Limb (tissue), 2 donors: ENCODE measurements around the gene MEAK7.
"Not testable (repeated sequence)": the region's sequence is repeated elsewhere in the genome, so short reads cannot be mapped to it uniquely, and the experiment has no call there.

Experiments
- DNase-seq, 2 donors: peaks; one replicate each; pipeline ENCODE4 v3.0.0-alpha.2; 2016; ENCODE audit errors: extremely low spot score in 2 of 2

MEAK7 gene

DNA sequence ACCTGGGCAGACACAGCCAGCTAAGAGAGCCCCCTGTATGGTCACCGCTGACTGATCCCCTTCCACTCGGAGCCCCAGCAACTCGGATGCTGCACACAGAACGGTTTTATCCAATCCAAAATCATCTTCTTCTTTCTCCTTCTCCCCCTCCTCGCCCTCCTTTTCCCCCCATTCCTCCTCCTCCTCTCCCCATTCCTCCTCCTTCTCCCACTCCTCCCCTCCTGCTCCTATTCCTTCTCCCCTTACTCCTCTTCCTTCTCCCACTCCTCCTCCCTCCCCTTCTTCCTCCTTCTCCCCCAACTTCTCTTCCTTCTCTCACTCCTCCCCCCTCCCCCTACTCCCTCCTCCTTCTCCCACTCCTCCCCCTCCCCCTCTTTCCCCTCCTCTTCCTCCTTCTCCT lies 30.4 kb upstream of the MEAK7 start:
- no peak for DNase-seq

DNA sequence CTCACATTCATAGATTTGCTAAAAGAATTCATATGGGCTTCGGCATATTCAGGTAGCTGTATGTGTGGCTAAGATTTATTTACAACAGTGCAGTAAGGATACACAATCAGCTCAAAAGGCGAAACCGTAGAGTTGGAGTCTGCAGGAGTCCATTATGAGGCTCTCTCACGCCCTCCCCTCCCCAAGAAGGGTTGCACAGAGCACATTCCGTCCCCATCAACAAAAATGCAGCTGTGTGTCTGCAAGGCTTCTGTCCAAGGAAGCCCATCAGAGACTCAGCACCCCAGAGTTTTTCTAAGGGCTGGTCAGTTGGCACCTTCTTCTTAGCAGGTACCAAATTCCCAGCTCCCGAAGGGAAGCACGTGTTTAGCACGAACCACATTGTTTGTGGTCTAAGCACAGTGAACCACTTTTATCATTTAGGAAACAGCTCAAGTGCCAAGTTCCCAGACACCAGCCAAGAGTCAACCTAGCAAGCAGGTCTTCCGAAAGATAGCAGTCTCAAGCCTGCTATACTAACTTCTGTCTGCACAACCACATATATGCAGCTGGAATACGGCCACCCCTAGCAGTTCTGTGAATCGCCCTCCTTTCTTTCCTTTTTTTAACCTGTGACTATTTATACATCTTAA lies 28.5 kb upstream of the MEAK7 start:
- DNase-seq: no peak

DNA sequence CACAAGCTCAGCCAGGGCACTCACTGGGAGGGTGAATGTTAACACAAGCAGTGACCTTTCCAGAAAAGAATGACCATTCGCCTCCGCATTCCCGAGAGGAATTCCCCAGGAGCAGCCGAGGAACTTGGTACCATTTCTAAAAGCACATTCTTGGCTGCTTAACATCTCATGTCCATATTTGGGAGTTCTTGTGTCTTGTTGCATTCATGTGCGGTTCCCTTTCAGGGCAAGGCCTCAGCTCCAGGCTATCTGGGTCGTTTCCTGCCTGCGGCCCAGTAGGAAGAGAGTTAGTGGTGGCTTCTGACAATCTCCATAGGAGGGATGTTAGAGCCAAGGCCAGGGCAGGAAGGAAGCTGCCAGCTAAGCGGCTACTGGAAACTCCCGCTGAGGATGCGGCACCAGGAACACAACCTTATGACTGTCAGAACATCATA lies 27.8 kb upstream of the MEAK7 start:
- DNase-seq: no peak

GRCh38 chr16:84531671-84532111 lies 27.2 kb upstream of the MEAK7 start:
- DNase-seq: no peak

- DNase-seq: no peak
Observed at GRCh38 chr16:84530590-84530989, 26.1 kb upstream of the MEAK7 start.

DNA sequence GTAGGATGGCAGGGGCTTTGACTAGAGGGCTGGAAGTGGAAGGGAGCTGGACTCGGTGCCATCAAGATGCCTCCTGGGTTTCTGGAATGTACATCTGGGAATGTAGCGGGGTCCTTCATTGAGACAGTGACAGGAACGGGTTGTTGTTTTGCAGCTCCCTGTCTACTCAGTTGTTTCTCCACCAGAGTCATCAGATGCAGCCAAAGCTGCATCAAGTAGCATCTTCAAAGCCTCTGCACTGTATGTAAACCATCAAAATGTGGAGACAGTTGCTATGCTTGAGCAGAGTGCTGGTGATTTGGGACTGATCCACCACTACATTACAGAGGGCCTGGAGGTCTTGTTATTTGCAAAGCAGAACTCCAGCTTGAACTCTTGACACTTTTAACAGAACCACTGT lies 25.1 kb upstream of the MEAK7 start:
- DNase-seq: no peak

GRCh38 chr16:84528322-84528721 lies 23.9 kb upstream of the MEAK7 start:
- no peak for DNase-seq

DNA sequence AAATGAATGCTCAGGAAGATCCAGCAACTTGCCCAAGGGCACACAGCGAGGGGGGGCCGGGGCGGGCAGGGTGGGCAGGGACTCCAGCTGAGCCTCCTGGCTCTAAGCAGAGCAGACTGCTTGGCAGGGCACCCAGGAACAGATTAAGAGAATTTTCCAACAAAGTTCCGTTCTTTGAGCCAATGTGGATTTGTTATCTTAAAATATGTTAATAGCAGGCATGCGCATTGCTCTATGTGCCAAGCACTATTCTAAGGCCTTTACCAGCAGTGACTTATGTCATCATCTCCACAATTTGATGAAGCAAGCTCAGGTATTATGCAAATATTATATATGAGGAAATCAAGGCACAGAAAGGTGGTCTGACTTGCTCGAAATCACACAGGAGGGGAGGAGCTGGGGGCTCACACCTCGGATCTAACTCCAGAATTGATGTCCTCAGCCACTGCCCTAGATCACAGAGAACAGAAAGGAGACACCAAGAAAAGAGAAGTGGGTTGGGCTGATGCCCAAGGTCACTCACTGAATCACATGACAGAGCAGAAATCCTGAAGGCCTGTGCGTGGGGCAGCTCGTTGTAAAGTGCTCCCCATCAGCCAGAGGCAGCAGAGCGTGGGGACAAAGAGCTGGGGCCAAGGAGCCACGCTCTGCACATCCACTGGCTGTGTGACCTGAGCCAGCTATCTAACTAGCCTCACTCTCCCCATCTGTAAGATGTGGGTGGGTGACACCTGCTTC lies 23.2 kb upstream of the MEAK7 start:
- no peak for DNase-seq

GRCh38 chr16:84526794-84527531 lies 22.5 kb upstream of the MEAK7 start:
- DNase-seq: peak in 1 of 2 donors; percentile 75

- not testable (repeated sequence) for DNase-seq
Observed at GRCh38 chr16:84524941-84525581, 20.6 kb upstream of the MEAK7 start.

GRCh38 chr16:84524346-84524920 lies 20.0 kb upstream of the MEAK7 start:
- DNase-seq: no peak

GRCh38 chr16:84521497-84521770 lies 17.0 kb upstream of the MEAK7 start:
- no peak for DNase-seq

- no peak for DNase-seq
Observed at GRCh38 chr16:84520725-84521496, 16.5 kb upstream of the MEAK7 start.

DNA sequence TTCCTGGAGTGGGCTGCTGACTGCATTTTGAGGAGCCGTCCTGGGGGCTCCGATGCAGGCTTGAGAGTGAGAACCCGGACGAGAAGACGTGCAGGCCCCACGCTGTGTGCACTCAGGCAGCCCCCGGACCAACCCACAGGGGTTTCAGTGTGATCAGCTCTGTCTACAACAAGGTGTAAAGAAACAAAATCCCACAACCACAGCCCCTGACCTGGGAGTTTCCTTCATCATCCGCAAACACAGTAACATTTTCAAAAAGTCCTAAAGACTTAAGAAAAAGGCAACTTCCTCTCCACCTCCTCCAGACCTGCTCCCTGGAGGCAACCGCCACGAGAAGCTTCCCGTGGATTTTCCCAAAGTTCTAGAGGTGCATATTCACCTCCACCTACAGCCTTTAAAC lies 15.4 kb upstream of the MEAK7 start:
- no peak for DNase-seq

DNA sequence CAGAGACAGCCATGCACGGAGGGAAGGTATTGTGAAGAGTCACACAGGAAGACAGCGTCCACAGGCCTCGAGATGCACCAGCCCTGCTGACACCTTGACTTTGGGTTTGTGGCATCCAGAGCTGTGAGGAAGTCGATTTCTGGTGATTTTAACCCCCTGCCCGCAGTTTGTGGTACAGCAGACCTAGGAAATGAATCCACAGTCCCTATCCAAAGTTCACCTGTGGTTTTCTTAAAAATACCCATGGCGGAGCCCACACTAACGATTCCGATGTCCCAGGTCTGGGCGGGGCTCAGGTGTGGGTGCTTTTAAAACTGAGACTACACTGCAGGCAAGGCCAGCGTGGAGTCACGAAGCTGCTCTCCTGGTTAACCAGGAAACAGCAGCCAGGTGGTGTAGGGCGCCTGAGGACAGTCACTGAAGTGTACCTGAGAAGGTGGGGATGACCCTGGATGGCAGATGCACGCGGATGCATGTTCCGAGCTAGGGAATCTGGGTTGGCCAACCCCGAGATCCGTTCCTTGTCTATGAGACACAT lies 14.4 kb upstream of the MEAK7 start:
- DNase-seq: no peak

GRCh38 chr16:84518220-84518619 lies 13.8 kb upstream of the MEAK7 start:
- DNase-seq: not testable (repeated sequence)

- DNase-seq: no peak
Observed at GRCh38 chr16:84517366-84517765, 12.9 kb upstream of the MEAK7 start.

- DNase-seq: no peak
Observed at GRCh38 chr16:84514874-84515835, 10.7 kb upstream of the MEAK7 start.

DNA sequence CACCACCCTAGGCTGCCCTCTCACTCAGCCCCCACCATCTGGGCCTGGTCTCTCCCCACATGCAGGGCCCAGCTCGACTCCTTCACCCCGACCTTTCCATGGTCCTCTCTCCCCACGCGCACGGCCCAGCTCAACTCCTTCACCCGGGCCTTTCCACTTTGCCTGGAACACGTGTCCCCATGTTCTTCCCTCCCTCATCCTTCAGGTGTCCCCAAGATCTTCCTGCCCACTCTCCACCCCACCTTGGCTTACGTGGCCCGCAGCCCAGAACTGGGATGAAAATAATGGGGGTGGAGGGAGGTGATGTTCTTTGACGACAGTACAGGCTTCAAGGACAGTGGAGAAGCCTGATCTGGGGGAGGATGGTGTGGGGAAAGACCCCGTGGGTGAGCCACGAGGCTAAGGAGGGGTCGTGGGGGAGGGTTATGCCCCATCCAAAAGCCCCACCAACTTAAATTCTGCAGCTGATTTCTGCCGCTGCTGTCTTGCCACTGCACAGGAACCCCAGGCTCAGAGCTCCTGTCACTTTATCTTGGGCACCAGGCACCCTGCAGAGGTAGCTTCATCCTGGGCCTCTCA lies 9.9 kb upstream of the MEAK7 start:
- DNase-seq: no peak
